Measurements from ENCODE around the gene USP33.
"Not testable (repeated sequence)": the region's sequence is repeated elsewhere in the genome, so short reads cannot be mapped to it uniquely, and the experiment has no call there.

USP33 gene

GRCh38 chr1:77670330-77670729 is 89.3 kb downstream of the USP33 start:
- DNase-seq, result no peak

- DNase-seq, result no peak
Measured at GRCh38 chr1:77668924-77669449, 90.7 kb downstream of the USP33 start.

GRCh38 chr1:77664939-77665516 is 94.6 kb downstream of the USP33 start:
- no peak for DNase-seq

GRCh38 chr1:77661696-77662095 is 98.0 kb downstream of the USP33 start:
- no peak for DNase-seq

GRCh38 chr1:77659879-77660593 is 99.6 kb downstream of the USP33 start:
- no peak for DNase-seq

- no peak for DNase-seq
Measured at GRCh38 chr1:77658271-77658670, 101.4 kb downstream of the USP33 start.

- DNase-seq, result no peak
Measured at GRCh38 chr1:77655431-77655974, 104.1 kb downstream of the USP33 start.

GRCh38 chr1:77652970-77653516 is 106.6 kb downstream of the USP33 start:
- no peak for DNase-seq

GRCh38 chr1:77652268-77652667 is 107.4 kb downstream of the USP33 start:
- no peak for DNase-seq

- no peak for DNase-seq
Measured at GRCh38 chr1:77649127-77649526, 110.5 kb downstream of the USP33 start.

GRCh38 chr1:77646224-77646623 is 113.4 kb downstream of the USP33 start:
- DNase-seq, result not testable (repeated sequence)

Measured in NCI-H187 treated with DMSO at 0.1 percent for 48 hours (cell line).